Stimulated activated CD8-positive, alpha-beta memory T cell treated with anti-CD3 and anti-CD28 coated beads, Interleukin-7, amount 100 ng/mL, for 24 hours (primary cell): Measurements from ENCODE around the gene ADAMTS3.

Source experiments
- DNase-seq: peaks from one replicate; pipeline ENCODE4 v3.0.0-alpha.2; 2020; ENCODE audit warnings: low read depth

The ADAMTS3 gene

DNA sequence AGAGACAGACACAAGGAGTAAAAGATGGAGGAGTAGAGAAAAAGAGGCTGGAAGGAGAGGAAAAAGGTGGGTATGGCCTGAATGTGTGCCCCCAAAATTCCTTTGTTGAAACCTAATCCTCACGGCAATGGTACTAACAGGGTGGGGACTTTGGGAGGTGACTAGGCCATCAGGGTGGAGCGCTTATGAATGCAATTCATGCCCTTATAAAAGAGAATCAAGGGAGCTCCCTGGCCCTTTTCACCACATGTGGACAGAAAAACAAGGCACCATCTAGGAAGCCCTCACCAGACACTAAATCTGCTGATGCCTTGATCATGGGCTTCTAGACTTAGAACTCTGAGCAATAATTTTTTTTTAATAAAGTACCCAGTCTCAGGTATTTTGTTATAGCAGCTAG is 282.1 kb downstream of the ADAMTS3 start:
- no peak for DNase-seq

DNA sequence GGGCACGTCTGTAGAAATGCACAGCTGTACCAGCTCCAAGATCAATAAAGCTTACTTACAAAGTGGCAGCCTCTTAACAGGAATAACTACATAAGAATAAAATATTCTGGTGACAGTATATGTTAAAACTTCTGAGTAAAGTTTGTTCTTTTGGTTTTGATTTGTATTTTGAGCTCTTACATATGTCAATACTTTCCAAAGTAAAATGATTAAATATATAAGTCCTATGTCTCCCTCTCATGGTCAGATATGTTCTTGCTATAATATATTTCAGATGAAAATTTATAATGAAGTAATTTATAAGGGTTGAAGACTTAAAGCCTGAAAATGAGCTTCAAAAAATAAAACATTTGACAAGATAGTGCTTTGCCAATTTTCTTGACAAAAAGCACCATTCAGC is 282.8 kb downstream of the ADAMTS3 start:
- no peak for DNase-seq

DNA sequence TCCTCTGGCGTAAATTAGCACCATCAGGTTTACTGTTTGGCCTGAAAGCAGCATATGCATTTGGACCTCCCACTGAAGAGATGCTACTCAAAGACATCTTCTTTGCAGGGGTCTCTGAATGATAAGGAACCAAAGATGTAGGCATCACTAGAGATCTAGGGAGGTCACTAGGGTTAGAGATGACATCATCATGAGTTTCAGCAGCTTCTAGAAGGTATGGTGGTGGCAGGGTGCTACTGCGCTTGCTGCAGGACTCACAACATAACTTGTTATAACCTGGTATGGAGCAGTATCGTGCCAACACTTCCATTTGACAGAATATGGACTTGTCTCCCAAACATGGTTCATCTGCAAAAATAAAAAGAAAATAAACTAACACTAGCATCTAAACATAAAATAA is 285.7 kb downstream of the ADAMTS3 start:
- no peak for DNase-seq

DNA sequence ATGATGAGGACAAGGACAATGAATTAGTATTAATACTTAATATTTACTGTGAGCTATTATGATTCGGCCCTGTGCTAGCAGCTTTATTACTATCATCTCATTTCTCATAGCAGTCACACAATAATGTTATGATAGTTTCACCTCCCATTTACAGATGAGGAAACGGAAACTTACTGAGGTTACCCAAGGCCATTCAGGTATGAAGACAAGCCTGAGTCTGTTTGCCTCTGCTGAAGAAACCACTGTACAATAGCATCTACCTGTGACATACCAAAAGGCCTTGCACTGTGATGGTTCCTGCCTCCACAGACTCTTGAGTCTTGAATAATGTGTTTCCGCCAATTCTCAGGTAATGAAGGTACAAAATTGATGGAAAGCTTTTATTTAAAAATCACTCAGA is 288.8 kb downstream of the ADAMTS3 start:
- DNase-seq, result no peak

GRCh38 chr4:72275381-72275780 is 293.6 kb downstream of the ADAMTS3 start:
- DNase-seq, result no peak

GRCh38 chr4:72274251-72274650 is 294.8 kb downstream of the ADAMTS3 start:
- DNase-seq, result no peak

GRCh38 chr4:72255269-72255668 is 313.8 kb downstream of the ADAMTS3 start:
- DNase-seq, result no peak

DNA sequence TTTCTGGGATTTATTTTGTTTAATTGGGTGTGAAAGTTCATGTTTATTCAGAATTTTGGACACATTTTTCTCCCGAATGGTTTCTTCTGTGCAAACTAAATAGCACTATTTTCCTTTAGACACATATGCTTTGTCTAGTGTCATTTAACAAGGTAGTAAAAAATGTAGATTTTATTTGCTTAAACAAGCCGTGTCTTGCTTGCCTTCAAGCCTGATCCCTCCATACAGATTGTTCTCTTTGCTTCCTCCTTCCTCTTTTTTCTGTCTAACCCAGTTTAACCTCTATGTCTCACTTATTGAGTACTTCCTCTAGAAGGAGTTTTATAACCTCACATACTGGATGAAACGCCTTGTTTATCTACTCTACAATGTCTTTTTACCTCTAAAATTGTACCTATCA is 325.4 kb downstream of the ADAMTS3 start:
- no peak for DNase-seq

DNA sequence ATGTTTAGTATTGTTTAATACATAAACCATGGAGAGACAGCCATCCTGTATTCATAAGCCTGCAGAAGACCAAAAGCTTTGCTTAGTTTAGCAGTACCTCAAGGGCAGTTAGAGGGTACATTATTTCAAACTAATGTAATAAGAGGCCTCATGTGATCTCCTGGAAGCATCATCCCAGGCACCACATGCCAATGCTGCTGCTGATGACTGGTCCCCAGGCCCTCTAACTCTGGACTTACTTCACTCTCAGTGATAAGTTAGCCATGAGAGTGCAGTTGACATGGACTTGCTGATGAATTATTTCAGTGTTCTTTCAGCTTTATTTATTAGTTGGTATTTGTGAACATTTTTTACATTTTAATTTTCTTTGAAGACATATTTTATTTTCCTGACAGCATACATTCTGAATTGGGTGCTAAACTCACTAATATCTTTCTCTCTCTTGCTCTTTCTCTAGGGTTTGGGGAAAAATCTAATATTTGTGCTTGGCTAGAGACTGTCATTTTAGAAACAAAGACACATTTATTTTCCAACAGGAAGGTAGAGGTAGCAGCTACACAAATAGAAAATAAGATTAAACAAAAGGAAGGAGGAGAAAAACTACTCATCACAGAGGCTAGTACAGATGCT is 329.4 kb downstream of the ADAMTS3 start:
- DNase-seq, result no peak
